ENCODE results near the gene ASB14. TPM values are rescaled to one million over a fixed set of nuclear protein-coding genes. Genes with fewer than 3 reads are reported as not detected.

The ASB14 gene
- total RNA-seq, 1 donor from 2014 or later, result 23.3 TPM

DNA sequence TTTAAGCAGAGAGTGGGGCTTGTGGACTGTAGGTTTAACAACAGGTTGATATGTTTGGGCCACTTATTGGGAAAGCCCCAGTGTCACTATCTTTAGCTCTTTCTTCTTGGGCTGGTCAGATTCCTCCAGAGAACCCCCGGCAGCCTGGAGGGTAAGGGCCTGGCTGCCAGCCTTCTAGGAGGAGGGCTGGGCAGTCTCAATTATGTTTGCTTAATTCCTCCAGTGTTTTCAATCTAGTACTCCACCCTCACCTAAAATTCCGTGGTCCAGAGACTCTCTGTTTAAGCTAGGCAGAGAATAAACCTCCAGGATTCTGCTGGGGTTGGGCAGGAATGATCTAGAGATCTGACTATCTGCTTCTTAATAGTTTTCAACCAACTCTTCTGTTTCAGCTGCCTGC, 5.3 kb downstream of the ASB14 start:
- no peak for DNase-seq
- Histone ChIP-seq H3K4me3 (no peak overlapping the region), H3K9me3 (replicated peaks) (no peaks in the 10 kb centered on the region), H3K27me3 (ENCODE audit: low read depth) (no peaks in the 10 kb centered on the region), H3K36me3 (no peaks in the 10 kb centered on the region), H3K4me1 (no peaks in the 10 kb centered on the region), H3K27ac (replicated peaks) (no peak overlapping the region)
- TF ChIP-seq, protein P1, sequence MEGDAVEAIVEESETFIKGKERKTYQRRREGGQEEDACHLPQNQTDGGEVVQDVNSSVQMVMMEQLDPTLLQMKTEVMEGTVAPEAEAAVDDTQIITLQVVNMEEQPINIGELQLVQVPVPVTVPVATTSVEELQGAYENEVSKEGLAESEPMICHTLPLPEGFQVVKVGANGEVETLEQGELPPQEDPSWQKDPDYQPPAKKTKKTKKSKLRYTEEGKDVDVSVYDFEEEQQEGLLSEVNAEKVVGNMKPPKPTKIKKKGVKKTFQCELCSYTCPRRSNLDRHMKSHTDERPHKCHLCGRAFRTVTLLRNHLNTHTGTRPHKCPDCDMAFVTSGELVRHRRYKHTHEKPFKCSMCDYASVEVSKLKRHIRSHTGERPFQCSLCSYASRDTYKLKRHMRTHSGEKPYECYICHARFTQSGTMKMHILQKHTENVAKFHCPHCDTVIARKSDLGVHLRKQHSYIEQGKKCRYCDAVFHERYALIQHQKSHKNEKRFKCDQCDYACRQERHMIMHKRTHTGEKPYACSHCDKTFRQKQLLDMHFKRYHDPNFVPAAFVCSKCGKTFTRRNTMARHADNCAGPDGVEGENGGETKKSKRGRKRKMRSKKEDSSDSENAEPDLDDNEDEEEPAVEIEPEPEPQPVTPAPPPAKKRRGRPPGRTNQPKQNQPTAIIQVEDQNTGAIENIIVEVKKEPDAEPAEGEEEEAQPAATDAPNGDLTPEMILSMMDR (IDR thresholded peaks at IDR 0.05; ENCODE audit: borderline replicate concordance), result no peak
- intact Hi-C loops (cut with micrococcal nuclease), result no loop called here

DNA sequence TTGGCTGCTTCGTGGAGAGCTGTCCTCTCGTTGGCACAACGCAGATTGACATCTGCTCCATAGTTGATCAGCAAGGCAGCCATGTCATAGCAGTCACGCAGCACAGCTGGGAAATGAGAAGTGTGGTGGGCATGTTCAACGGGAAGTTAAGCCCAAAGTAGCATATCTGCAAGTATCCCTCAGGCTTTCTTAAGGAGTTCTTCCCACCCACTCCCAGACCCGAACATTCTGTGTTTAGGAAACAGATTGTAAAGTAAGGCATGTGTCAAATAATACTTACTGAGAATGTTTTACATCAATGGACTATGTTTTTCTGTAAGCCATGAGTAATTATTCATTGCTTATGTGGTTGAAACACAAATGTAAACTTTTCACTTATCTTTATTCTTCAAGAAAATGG, 9.2 kb downstream of the ASB14 start:
- Histone ChIP-seq H3K4me1 (no peaks in the 10 kb centered on the region), H3K9me3 (replicated peaks) (no peaks in the 10 kb centered on the region), H3K36me3 (peaks cover 17% of the 10 kb centered on the region), H3K27ac (replicated peaks) (no peak overlapping the region), H3K4me3 (no peak overlapping the region), H3K27me3 (ENCODE audit: low read depth) (no peaks in the 10 kb centered on the region)
- intact Hi-C loops (cut with micrococcal nuclease), result no loop called here
- DNase-seq, result no peak
- TF ChIP-seq, protein P1 (IDR thresholded peaks at IDR 0.05; ENCODE audit: borderline replicate concordance), result no peak

DNA sequence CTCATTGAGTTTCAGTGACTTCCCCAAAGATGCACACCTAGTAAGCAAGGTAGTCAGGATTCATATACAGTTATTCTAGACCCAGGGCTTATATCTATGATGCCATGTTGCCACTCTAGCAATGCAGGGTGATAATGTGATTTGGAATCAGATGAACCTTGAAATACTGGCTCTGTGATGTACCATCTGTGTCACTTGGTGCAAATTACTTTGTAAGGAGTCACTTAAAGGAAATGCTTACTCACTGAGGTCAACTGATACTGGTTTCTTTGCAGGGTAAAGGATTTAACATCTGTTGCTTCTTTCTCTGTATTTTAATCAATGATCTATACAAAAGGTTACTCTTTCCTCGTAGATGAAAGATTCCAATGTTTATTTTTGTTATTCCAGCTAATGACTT, 10.8 kb downstream of the ASB14 start:
- no peaks in the 10 kb centered on the region for H3K27me3 ChIP-seq (ENCODE audit: low read depth)
- peaks cover 28% of the 10 kb centered on the region for H3K36me3 ChIP-seq
- no peak overlapping the region for H3K27ac ChIP-seq (replicated peaks)
- H3K4me1 ChIP-seq, result no peaks in the 10 kb centered on the region
- H3K4me3 ChIP-seq, result no peak overlapping the region
- DNase-seq, result no peak
- no peaks in the 10 kb centered on the region for H3K9me3 ChIP-seq (replicated peaks)
- intact Hi-C loops (cut with micrococcal nuclease), result no loop called here
- TF ChIP-seq, protein P1 (IDR thresholded peaks at IDR 0.05; ENCODE audit: borderline replicate concordance), result no peak

DNA sequence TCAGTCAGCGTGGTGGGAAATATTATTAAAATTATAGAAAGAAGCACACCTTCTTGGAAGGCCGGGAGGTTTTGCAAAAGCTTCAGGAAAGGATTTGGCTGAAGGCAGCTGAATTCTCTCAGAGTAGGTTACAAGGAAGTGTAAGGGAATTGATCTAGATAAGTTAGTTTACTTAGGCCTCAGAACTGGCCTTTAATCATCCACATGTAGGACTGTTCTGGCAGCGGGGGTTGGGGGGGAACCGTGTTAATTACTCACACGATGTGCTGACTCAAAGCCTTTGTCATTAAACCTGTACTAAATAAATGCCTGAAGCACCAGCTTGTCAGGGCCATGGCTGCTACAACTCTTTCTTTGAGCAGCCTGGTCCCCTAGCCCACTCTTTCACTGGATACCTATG, 12.8 kb downstream of the ASB14 start:
- Histone ChIP-seq H3K27me3 (ENCODE audit: low read depth) (no peaks in the 10 kb centered on the region), H3K36me3 (peaks cover 48% of the 10 kb centered on the region), H3K4me3 (no peak overlapping the region), H3K4me1 (no peaks in the 10 kb centered on the region), H3K9me3 (replicated peaks) (no peaks in the 10 kb centered on the region), H3K27ac (replicated peaks) (no peak overlapping the region)
- TF ChIP-seq, protein P1 (IDR thresholded peaks at IDR 0.05; ENCODE audit: borderline replicate concordance), result no peak
- DNase-seq, result no peak
- intact Hi-C loops (cut with micrococcal nuclease), result no loop called here

DNA sequence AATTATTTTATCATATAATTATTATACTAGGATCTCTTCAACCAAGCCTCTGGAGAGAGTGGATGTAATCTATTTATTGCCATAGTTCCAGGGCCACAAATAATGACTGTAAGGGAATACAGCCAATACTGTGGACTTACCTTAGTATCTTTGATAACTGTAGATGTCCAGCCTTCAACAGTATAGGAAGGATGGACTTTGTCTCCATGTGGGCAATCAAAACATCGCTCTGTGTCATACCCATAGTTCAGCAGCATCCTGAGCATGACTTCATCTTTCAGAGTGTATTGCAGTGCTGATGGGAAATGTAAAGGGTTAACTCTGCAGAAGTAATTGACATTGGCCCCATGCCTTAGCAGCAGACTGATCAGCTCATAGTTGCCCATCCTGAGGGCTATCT, 14.2 kb downstream of the ASB14 start:
- Histone ChIP-seq H3K27me3 (ENCODE audit: low read depth) (no peaks in the 10 kb centered on the region), H3K27ac (replicated peaks) (no peak overlapping the region), H3K4me1 (no peaks in the 10 kb centered on the region), H3K4me3 (no peak overlapping the region), H3K9me3 (replicated peaks) (no peaks in the 10 kb centered on the region), H3K36me3 (peaks cover 61% of the 10 kb centered on the region)
- intact Hi-C loops (cut with micrococcal nuclease), result no loop called here
- TF ChIP-seq, protein P1 (IDR thresholded peaks at IDR 0.05; ENCODE audit: borderline replicate concordance), result no peak
- DNase-seq, result no peak

DNA sequence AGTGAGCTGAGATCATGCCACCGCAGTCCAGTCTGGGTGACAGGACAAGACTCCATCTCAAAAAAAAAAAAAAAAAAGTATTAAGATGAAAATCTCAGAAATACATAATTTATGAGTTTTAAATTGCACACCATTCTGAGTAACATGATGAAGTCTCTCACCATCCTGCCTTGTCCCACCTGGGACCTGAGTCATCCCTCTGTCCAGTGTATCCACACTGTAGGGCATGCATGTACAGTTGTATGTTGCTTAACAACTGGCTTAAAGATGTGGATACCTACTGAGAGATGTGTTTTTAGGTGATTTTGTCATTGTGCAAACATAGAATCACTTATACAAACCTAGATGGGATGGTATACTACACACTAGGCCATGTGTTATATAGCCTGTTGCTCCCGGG, 17.1 kb downstream of the ASB14 start:
- H3K4me1 ChIP-seq, result no peaks in the 10 kb centered on the region
- H3K27me3 ChIP-seq (ENCODE audit: low read depth), result no peaks in the 10 kb centered on the region
- TF ChIP-seq, protein P1 (IDR thresholded peaks at IDR 0.05; ENCODE audit: borderline replicate concordance), result no peak
- no peak overlapping the region for H3K27ac ChIP-seq (replicated peaks)
- H3K9me3 ChIP-seq (replicated peaks), result no peaks in the 10 kb centered on the region
- peaks cover 88% of the 10 kb centered on the region for H3K36me3 ChIP-seq
- no peak overlapping the region for H3K4me3 ChIP-seq
- intact Hi-C loops (cut with micrococcal nuclease), result no loop called here
- no peak for DNase-seq
